Endothelial cell of umbilical vein (primary cell): ENCODE data around the gene SLC44A1. TPM values are rescaled to one million over a fixed set of nuclear protein-coding genes. Genes with fewer than 3 reads are reported as not detected.
A peak's percentile ranks its signal among the peaks of the same experiment; 100 is the strongest.

Source experiments
- BruUV-seq: library from RNA; stranded (reverse); fragments of 400-500 nt; replicated peaks from 2 replicates; lab custom pipeline; 2021; lab: Mats Ljungman, UMichigan
- CTCF ChIA-PET: fragments of 300-600, 350-600 bp; sonication (Branson Sonifier 250); formaldehyde crosslinking; loops from one replicate; lab custom pipeline; 2021; ENCODE audit warnings: antibody characterized with exemption, inconsistent platforms; lab: Charles Lee
- POLR2A ChIA-PET: fragments of 300-600, 350-600 bp; sonication (Branson Sonifier 250); formaldehyde crosslinking; loops from one replicate; lab custom pipeline; 2021; ENCODE audit warnings: antibody characterized with exemption, inconsistent platforms; lab: Charles Lee
- DNase-seq: peaks from one replicate; pipeline ENCODE4 v3.0.0-alpha.2; 2011; ENCODE audit warnings: low read depth, low spot score
- FAIRE-seq: peaks from 2 replicates; lab custom pipeline; 2011; peaks lifted over from hg19 to GRCh38; lab: Jason Lieb, UNC
- H2AFZ ChIP-seq: 2 replicates; pipeline ENCODE4 v1.6.0; 2012; ENCODE audit warnings: low read depth, low read length, control low read depth, inconsistent platforms
- H3K27ac ChIP-seq: 2 replicates; pipeline ENCODE4 v1.5.1; 2011; ENCODE audit warnings: low read depth, mild to moderate bottlenecking, control low read depth, low read length, moderate library complexity; ENCODE audit not compliant: insufficient read depth
- H3K27me3 ChIP-seq, 2 experiments: 2 replicates each; pipeline versions ENCODE4 v1.6.0 to v1.6.1; 2011; ENCODE audit warnings: low read length in 2 of 2, mixed read lengths in 1 of 2; ENCODE audit not compliant: control insufficient read depth in 2 of 2, insufficient read depth in 2 of 2
- H3K36me3 ChIP-seq, 2 experiments: 2 replicates in 1 of 2; 3 replicates in 1 of 2; pipeline ENCODE4 v1.5.1; 2011; ENCODE audit warnings: low read length in 2 of 2, mild to moderate bottlenecking in 1 of 2, moderate library complexity in 1 of 2; ENCODE audit not compliant: control insufficient read depth in 2 of 2, insufficient read depth in 2 of 2; ENCODE audit errors: extremely low read depth in 1 of 2
- H3K4me1 ChIP-seq: 3 replicates; pipeline ENCODE4 v1.5.1; 2011; ENCODE audit warnings: mild to moderate bottlenecking, low read length; ENCODE audit not compliant: control insufficient read depth, insufficient read depth; ENCODE audit errors: extremely low read depth
- H3K4me2 ChIP-seq: 2 replicates; pipeline ENCODE4 v1.6.1; 2011; ENCODE audit warnings: low read length, control low read depth, mixed read lengths; ENCODE audit not compliant: insufficient read depth
- H3K4me3 ChIP-seq, 3 experiments: fragments of 200-600 bp in 1 of 3; sonication (generic), shearing (Covaris generic) in 1 of 3; replicated peaks in 1 of 3; 2 replicates each; pipeline ENCODE4 v1.5.1; 2011 to 2016; ENCODE audit warnings: control low read depth in 3 of 3, low read length in 3 of 3, mild to moderate bottlenecking in 2 of 3, inconsistent platforms in 1 of 3, low read depth in 1 of 3, moderate library complexity in 1 of 3; ENCODE audit not compliant: insufficient read depth in 1 of 3
- H3K79me2 ChIP-seq: 2 replicates; pipeline ENCODE4 v1.6.0; 2012; ENCODE audit warnings: low read length, inconsistent platforms; ENCODE audit not compliant: control insufficient read depth, insufficient read depth
- H3K9ac ChIP-seq: replicated peaks from 2 replicates; pipeline ENCODE3; 2011; ENCODE audit warnings: low read length, control low read depth; ENCODE audit not compliant: insufficient read depth; ENCODE audit errors: extremely low read depth
- H3K9me1 ChIP-seq: replicated peaks from 3 replicates; pipeline ENCODE4 v1.6.0; 2011; ENCODE audit warnings: mild to moderate bottlenecking, low read length; ENCODE audit not compliant: control insufficient read depth, insufficient read depth; ENCODE audit errors: extremely low read depth
- H3K9me3 ChIP-seq: replicated peaks from 2 replicates; pipeline ENCODE4 v1.5.1; 2012; ENCODE audit warnings: low read length, inconsistent platforms; ENCODE audit not compliant: control insufficient read depth, insufficient read depth
- H4K20me1 ChIP-seq: replicated peaks from 2 replicates; pipeline ENCODE3; 2011; ENCODE audit warnings: mild to moderate bottlenecking, low read length; ENCODE audit not compliant: control insufficient read depth, insufficient read depth; ENCODE audit errors: extremely low read depth
- EZH2 ChIP-seq: IDR thresholded peaks from 2 replicates; pipeline ENCODE4 v1.6.1; 2012; ENCODE audit warnings: borderline replicate concordance, low read depth, mild to moderate bottlenecking, moderate library complexity, low read length, inconsistent platforms; ENCODE audit not compliant: severe bottlenecking
- FOS ChIP-seq: IDR thresholded peaks from 2 replicates; pipeline ENCODE4 v1.6.1; 2011; ENCODE audit warnings: mild to moderate bottlenecking, low read length, moderate library complexity, borderline replicate concordance; ENCODE audit not compliant: insufficient read depth
- GATA2 ChIP-seq: IDR thresholded peaks from 2 replicates; pipeline ENCODE4 v1.7.0; 2011; ENCODE audit warnings: low read depth, mild to moderate bottlenecking, moderate library complexity, mixed read lengths, low read length; ENCODE audit not compliant: insufficient read length, insufficient read depth
- JUN ChIP-seq: IDR thresholded peaks from 2 replicates; pipeline ENCODE4 v1.6.1; 2011; ENCODE audit warnings: borderline replicate concordance, low read depth; ENCODE audit not compliant: insufficient read length, insufficient read depth
- MAX ChIP-seq: IDR thresholded peaks from 2 replicates; pipeline ENCODE4 v1.6.1; 2011; ENCODE audit not compliant: insufficient read depth, insufficient read length
- MYC ChIP-seq: IDR thresholded peaks from one replicate; pipeline ENCODE4 v1.6.1; 2011; ENCODE audit warnings: mild to moderate bottlenecking, low read depth, low read length
- POLR2A ChIP-seq: IDR thresholded peaks from 2 replicates; pipeline ENCODE4 v1.6.1; 2012; ENCODE audit warnings: low read depth, mild to moderate bottlenecking, control low read depth, low read length
- POLR2AphosphoS5 ChIP-seq: IDR thresholded peaks from 2 replicates; pipeline ENCODE4 v1.6.1; 2012; ENCODE audit warnings: low read depth, mild to moderate bottlenecking, control low read depth, low read length, moderate library complexity; ENCODE audit not compliant: insufficient read depth
- dilution Hi-C: fragments of 300-500 bp; cut with MboI; formaldehyde crosslinking; loops from one replicate; pipeline ENCODE4 v1.15.0; 2019; ENCODE audit warnings: low sequenced_read_pairs; ENCODE audit not compliant: extremely low pct_ligation_motif_present
- intact Hi-C: fragments of 100-400 bp; cut with micrococcal nuclease; formaldehyde crosslinking; loops from one replicate; pipeline ENCODE4 v1.10.0; 2022
- polyA plus RNA-seq, 4 experiments: library from polyadenylated mRNA; depleted of rRNA in 3 of 4; stranded (reverse) in 3 of 4; unstranded in 1 of 4; fragments of >200 nt; gene quantifications; 2 replicates each; pipeline versions ENCODE4 v1.2.1 to v1.2.3, GENCODE V29; 2011 to 2012; ENCODE audit warnings: missing spikeins in 1 of 4
- total RNA-seq: library from RNA; stranded (reverse); gene quantifications from 2 replicates; pipeline ENCODE4 v1.2.3, GENCODE V29; 2021
- TF ChIP-seq, protein P1 (sequence below), 2 donors: IDR thresholded peaks; 1 replicate in 1 of 2; 2 replicates in 1 of 2; pipeline ENCODE4 v1.5.1; 2011; ENCODE audit warnings: low read length in 2 of 2, mild to moderate bottlenecking in 2 of 2, moderate library complexity in 2 of 2, control low read depth in 1 of 2, inconsistent platforms in 1 of 2, low read depth in 1 of 2; ENCODE audit not compliant: insufficient read depth in 1 of 2; ENCODE audit errors: extremely low read depth in 1 of 2

SLC44A1 gene
- total and polyA plus RNA-seq, 2 donors (not counting 3 experiments of a cell fraction or from before 2014, with no cell fraction given), result 16.1 to 37.7 TPM

- BruUV-seq, result TSS peak; percentile 90
- dilution Hi-C loops, result no loop called here
- H3K4me2 ChIP-seq, result peak overlapping the region; percentile 44
- intact Hi-C loops, result loop anchor here (1.0 to 5.0 kb wide), 4 partner anchors 10 to 427 kb away; partner anchors contain the start of gene SLC44A1
- no peak for TF ChIP-seq EZH2
- peak; percentile 99 for TF ChIP-seq JUN
- peak; percentile 95 for TF ChIP-seq POLR2AphosphoS5
- TF ChIP-seq MYC, result no peak
- TF ChIP-seq FOS, result peak; percentile 99
- TF ChIP-seq, protein P1, sequence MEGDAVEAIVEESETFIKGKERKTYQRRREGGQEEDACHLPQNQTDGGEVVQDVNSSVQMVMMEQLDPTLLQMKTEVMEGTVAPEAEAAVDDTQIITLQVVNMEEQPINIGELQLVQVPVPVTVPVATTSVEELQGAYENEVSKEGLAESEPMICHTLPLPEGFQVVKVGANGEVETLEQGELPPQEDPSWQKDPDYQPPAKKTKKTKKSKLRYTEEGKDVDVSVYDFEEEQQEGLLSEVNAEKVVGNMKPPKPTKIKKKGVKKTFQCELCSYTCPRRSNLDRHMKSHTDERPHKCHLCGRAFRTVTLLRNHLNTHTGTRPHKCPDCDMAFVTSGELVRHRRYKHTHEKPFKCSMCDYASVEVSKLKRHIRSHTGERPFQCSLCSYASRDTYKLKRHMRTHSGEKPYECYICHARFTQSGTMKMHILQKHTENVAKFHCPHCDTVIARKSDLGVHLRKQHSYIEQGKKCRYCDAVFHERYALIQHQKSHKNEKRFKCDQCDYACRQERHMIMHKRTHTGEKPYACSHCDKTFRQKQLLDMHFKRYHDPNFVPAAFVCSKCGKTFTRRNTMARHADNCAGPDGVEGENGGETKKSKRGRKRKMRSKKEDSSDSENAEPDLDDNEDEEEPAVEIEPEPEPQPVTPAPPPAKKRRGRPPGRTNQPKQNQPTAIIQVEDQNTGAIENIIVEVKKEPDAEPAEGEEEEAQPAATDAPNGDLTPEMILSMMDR (IDR thresholded peaks at IDR 0.05; ENCODE audit: extremely low read depth in 1 of 2, insufficient read depth in 1 of 2, low read depth in 1 of 2, low read length in 2 of 2), result no peak
- no peak for TF ChIP-seq MAX
- peak; percentile 97 for TF ChIP-seq GATA2
- TF ChIP-seq POLR2A, result peak; percentile 69
- no peaks in the 10 kb centered on the region for H3K9me3 ChIP-seq
- no peaks in the 10 kb centered on the region for H3K36me3 ChIP-seq
- peak overlapping the region; percentile 15 for H2AFZ ChIP-seq
- DNase-seq (peak; percentile 98), FAIRE-seq (peak; percentile 99)
- peak overlapping the region; percentile 68 for H3K9ac ChIP-seq
- H4K20me1 ChIP-seq, result no peaks in the 10 kb centered on the region
- CTCF ChIA-PET, result interaction anchor here (0.6 kb wide), 1 partner anchor 52 kb away, joined by 3 read pairs; no protein-coding TSS in a partner anchor
- POLR2A ChIA-PET, result interaction anchor here (0.7 kb wide), 2 partner anchors 55 to 103 kb away, joined by 3 read pairs; no protein-coding TSS in a partner anchor
- peaks cover 45% of the 10 kb centered on the region for H3K4me1 ChIP-seq
- no peaks in the 10 kb centered on the region for H3K9me1 ChIP-seq
- H3K27me3 ChIP-seq, result no peaks in the 10 kb centered on the region
- peaks cover 4% of the 10 kb centered on the region for H3K79me2 ChIP-seq
- no peak overlapping the region for H3K4me3 ChIP-seq
- H3K27ac ChIP-seq, result peak overlapping the region; percentile 96
These were observed 54.9 kb downstream of the SLC44A1 start for GRCh38 chr9:105299190-105299854.
